Ramos (cell line): ENCODE measurements around the gene TMEM94.
"Not testable (repeated sequence)": the region's sequence is repeated elsewhere in the genome, so short reads cannot be mapped to it uniquely, and the experiment has no call there.

Experiments used
- in situ Hi-C: fragments of 300-500 bp; cut with MboI; formaldehyde crosslinking; loops from one replicate; pipeline ENCODE4 v1.14.3; 2022; ENCODE audit warnings: low sequenced_read_pairs; ENCODE audit not compliant: unreplicated experiment

Gene TMEM94

DNA sequence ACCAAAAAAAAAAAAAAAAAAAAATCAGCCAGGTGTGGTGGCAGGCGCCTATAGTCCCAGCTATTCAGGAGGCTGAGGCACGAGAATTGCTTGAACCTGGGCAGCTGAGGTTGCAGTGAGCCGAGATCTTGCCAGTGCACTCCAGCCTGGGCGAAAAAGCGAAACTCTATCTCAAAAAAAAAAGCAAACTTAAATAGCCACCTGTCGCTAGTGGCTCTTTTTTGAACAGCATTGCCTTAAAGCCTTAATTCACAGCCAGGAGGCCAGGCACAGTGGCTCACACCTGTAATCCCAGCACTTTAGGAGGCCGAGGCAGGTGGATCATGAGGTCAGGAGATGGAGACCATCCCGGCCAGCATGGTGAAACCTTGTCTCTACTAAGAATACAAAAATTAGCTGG lies 64.0 kb downstream of the TMEM94 start:
- in situ Hi-C loops, result not testable (repeated sequence)

DNA sequence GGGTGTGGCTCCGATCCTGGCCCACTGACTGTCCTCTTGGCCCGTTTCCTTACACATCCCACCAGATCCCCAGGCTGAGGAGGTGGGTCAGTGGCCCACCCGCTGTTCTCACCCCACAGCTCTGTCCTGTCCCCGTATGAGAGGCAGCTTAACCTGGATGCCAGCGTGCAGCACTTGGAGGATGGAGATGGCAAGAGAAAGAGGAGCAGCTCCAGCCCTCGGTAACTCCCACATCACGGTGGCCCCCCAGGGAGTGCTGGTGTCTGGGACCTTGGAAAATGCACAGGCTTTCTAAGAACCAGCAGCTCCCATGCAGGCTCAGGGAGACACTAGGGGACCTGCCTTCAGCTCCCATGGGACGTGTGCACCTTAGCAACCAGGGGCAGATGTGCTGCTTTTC lies 64.9 kb downstream of the TMEM94 start:
- in situ Hi-C loops, result no loop called here

DNA sequence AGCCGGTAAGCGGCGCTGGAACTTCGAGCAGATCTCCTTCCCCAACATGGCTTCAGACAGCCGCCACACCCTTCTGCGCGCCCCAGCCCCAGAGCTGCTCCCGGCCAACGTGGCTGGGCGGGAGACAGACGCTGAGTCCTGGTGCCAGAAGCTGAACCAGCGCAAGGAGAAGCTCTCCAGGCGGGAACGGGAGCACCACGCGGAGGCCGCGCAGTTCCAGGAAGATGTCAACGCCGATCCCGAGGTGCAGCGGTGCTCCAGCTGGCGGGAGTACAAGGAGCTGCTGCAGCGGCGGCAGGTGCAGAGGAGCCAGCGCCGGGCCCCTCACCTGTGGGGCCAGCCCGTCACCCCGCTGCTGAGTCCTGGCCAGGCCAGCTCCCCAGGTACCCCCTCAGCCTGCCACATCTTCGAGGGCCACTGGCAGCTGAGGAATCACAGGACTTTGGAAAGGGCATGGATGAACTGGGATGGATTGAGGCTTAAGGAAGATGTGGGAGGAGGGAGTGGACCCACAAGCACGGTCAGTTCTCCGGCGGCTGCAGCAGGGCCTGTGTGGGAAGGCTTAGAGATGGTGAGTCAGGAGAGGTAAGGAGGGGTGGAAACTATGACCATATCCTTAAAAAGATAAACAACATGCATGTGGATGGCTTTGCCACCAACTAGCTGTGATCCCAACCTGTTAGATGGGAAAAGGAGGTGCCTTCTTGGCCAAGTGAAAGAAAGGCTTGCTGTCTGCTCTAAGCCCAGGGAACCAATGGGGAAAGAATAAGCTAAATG lies 65.7 kb downstream of the TMEM94 start:
- in situ Hi-C loops, result no loop called here

DNA sequence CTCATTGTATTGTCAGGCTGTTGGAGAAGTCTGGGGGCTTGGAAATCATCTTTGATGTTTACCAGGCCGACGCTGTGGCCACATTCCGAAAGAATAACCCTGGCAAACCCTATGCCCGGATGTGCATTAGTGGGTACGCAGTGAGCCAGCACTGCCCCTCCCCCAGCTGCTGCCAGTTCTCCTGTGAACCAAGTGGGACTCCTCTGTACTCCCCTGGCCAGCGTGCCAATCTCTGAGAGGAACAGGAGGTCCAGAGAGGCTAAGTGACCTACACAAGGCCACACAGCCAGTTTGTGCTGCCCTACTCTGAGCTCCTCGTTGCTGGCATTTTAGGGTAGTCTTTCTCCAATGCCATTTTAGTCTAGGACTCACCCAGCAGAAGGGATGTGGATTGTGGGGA lies 67.2 kb downstream of the TMEM94 start:
- in situ Hi-C loops, result no loop called here

DNA sequence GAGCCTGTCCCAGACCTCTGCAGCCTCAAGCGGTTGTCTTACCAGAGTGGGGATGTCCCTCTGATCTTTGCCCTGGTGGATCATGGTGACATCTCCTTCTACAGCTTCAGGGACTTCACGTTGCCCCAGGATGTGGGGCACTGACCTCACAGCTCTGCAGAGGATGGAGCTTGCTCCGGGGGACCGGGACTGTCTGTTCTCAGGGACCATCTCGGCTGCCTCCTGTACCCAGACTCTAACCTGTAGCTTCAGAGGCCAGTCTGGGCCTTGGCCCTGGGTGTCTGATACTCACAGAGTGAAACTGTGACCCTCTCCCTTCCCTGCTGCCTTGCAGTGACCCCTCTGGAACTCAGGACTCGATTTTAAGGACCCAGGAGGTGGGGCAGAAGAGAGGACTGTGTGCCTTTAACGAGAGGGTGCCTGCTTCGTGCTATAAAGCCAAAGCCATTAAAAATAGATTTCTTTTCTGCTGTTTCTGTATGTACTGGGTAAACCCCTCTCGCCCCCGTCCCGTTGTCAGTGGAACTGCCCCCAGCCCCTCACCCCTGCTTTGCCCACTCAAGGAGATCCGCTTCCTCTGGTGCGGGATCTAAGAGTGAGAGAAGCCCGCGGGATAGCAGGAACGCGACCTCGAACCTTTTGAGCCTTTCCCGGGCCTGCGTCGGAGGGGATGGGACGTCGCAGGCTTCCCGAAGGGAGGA lies 68.0 kb downstream of the TMEM94 start:
- in situ Hi-C loops, result no loop called here

DNA sequence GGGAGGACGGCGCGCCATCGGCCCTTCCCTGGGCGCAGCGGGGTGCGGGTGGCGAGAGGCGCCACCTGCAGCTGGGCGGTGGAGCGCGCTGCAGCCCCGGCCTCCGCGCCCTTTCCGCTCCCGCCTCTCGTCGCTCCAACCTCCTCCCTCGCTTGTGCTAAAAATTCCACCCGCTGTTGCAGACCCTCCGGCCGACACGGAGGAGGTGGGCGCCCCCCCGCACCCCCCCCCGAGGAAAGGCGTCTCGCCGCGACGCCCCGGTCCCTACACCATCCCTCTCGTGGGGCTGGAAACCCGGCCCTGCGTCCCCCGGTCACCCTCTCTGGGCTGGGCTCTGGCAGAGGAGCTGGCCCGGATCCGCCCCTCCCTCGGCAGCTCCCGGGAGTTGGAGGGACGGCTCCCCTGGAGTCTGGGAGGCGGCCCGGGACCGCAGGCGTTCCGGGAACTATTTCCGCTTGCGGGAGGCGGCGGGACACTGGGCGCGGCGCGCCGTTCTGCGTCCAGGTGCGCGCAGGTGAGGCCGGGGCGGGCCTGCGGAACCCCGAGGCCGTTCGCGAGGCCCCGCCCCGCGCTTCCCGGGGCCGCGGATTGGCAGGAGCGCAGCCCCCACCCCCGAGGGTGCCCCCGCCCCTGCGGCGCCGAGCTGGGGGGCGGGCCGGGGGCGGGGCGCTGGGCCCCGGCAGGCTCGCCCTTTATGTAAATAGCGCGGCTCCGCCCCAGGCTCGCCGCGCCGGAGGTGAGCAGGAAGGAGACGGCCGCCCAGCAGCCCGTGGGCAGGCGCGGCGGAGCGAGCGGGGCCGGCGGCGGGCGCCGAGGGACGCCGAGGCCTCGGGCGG lies 68.8 kb downstream of the TMEM94 start, which contains the start of gene LLGL2:
Gene LLGL2 (plus strand): TSS at position 728 of the 836 bp plus-strand sequence. CDS start 17,730 bp downstream, outside the sequence.
- in situ Hi-C loops, result no loop called here

DNA sequence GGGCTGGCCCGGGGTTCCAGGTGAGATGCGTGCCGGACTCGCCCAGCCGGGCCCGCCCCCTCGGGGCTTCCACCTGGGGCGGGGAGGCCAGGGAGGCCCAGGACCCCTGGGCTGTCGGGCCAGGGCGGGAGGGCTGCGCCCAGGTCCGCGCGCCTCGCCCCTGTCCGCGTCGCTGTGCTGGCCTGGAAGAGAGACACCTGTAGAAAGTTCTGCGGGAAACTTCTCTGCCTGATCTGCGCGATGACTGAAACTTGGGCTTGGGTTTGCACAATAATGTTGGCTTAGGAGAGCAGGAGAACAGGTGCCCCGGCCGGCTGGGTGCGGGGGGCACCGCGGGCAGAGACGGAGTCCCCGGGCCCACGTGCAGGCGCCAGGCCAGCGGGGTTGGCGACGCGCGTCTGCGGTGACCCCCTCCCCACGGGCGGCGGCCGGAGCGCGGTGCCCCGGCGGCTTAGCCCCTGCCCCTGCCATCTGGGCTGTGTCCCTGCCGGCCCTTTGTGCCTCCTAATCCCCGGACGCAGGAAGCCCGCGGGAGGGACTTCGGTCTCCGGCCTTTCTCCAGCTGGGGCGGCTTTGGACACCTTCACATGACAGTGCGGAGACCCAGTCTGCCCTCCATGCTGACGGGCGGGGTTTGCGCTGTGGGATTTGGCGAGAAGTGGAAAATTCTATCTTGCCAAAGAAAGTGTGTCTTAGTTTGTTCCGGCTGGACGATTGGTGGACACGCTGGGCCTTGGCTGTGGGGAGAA lies 69.5 kb downstream of the TMEM94 start:
- in situ Hi-C loops, result no loop called here

DNA sequence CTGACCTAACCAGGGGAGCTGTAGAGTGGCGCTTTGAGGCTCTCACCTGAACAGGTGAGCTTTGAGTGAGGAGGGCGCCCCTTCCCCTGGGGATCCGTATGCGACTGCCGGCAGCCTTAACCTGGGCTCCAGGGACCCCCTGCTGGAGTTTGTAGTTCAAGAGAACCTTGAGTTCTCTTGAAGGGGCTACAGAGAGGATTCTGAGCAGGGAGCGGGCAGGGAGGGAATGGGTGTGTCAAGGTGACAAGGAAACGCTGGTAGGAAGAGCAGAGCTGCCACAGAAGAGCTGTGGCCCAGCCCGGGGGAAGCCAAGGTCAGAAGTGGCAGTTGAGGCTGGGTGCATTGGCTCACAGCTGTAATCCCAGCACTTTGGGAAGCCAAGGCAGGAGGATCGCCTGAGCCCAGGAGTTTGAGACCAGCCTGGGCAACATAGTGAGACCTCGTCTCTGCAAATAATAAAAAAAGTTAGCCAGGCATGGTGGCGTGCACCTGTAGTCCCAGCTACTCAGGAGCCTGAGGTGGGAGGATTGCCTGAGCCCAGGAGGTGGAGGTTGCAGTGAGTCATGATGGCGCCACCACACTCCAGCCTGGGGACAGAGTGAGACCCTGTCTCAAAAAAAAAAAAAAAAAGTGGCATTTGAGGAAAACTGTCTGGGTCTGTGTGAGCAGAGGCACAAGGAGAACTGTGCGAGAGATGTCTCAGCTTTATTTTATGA lies 70.3 kb downstream of the TMEM94 start:
- in situ Hi-C loops, result no loop called here

DNA sequence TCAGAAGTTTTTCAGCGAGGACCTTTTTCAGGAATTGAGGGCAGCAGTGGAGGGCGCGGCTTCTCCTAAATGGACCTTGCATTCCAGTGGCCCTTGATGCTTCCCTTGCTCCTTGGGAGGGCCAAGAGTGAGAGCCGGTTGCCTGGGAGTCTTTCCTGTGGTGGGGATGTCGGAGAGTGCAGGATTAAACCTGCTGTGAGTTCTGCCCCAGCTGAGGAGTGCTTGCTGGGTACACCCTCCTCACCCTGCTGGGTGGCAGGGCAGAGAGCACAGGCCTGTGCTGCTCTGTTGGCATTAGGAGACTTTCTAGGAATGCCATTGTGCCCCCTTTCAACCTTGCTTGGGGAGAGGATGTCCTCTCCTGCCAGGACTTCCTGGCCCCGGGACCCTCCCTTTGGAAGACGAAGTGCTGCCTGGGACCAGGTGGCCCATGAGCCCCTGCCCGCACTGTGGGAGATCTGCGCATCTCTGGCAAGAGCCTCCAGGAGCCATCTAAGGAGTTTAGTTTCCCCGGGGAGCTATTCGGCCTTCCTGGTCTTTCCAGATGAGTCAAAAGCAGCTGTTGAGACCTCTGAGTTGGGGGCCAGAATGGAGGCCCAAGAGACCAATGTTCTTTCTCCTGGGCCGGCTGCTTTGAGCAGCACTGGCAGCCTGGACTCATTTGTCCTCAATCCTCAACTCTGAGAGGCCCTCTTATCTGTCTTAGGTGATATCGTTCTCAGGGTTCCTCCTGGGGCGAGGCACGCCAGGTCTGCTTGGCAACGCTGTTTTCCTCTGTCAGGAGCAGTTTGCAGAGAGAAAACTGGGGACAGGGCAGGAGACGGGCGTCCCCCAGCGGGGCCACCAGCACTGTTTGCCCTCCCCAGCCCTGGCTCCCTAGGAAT lies 74.6 kb downstream of the TMEM94 start:
- in situ Hi-C loops, result no loop called here

DNA sequence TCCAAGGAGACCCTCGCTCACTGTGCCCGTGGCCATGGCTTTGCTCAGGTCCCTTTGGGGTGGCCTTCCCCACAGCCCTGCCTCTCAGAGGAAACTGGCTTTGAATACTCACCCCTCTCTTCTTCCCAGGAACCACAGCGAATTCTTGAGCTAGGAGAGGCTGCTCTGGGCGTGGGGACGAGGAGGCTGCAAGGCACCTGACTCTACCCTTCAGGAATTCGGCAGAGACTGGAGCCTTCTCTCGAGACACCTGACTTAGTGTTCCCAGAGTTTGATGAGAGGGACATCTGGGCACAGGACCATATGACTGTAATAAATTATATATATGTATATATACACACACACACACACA lies 75.3 kb downstream of the TMEM94 start:
- in situ Hi-C loops, result no loop called here

DNA sequence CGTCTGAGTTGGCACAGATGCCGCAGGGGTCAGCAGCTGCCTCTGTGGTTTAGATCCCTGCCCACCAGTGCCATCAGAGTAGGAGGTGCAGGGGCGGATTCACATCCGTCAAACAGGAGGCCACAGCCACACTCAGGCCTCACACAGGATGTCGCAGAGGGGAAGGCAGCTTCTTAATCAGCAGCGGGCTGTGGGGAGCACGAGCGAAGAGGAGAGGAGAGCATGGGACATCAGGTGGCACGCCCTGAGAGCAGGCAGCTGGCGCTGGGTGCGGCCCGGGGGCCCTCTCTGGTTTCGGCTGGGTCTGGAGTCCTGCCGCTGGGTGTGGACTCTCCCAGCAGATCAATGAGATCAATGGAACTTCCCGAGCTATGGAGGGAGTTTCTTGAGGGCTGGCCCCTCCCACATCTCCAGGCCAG lies 78.7 kb downstream of the TMEM94 start:
- in situ Hi-C loops, result no loop called here

DNA sequence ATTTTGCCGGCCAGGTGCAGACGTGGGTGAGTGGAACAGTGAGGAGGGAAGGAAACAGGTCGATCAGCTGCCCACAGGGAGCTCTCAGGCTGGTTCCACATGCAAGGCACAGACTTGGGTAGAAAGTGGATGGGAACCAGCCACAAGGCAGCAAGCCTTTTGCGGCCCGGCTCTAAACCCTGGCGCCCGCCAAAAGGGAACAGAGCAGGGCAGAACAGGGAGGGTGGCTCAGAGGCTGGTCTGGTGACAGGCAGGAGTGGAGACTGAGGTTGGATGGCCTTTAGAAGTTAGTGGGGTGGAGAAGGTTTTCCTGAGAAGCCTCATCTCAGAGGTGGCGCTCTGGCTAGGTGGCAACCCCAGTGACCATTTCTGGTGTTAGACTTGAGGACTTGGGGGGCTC lies 79.4 kb downstream of the TMEM94 start:
- in situ Hi-C loops, result no loop called here

DNA sequence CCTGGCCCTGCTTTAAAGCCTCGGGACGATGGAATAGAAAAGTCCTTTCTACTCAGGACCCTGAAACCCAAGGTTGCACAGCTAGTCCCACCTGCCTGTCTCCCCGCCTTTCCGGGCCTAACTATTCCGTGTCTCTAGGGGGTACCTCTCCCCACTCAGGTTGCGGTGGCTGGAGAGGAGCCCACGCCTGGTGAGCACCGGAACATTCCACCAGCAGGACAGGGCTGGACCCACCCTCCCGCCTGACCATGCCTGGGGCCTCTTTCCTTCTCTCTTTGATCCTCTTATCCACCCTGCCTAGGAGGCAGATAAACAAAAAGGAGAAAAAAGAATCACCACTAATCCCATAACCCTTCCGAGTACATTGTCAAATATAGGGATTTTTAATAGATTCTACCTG lies 79.9 kb downstream of the TMEM94 start:
- in situ Hi-C loops, result no loop called here

DNA sequence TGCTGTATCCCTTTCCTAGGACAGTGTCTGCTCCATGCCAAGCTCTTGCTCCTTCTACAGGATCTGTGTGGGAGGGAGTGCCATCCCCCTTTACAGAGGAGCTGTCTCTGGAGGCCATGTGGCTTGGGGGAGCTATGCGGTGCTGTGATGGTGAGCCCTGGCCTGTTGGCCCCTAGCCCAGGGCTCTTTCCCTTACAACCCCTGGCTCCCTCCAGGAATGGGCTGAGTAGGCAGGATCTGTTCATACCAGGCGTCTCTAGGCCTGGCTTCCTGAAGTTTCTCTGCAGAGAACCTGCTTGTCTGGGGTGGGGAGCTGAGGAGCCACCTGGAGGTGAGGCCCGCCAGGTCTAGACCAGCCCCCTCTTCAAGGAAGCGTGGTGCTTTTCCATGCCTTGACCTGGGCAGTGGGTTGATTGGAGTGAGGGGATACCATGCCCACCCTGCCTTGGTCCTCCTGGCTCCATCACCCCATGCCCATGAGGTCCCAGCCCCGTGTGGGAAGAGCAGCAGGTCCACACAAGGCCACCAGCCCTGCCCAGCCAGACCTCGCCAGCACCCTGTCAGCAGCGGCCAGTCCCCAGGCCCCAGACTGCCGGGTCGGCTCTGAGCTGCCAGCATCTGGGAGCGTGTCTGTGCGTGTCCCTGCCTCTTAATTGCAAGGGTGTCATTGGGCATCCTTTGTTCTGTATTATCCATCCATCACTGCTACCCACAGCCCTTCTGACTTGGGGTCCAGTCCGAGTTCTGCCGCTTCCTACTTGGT lies 83.7 kb downstream of the TMEM94 start:
- in situ Hi-C loops, result no loop called here

DNA sequence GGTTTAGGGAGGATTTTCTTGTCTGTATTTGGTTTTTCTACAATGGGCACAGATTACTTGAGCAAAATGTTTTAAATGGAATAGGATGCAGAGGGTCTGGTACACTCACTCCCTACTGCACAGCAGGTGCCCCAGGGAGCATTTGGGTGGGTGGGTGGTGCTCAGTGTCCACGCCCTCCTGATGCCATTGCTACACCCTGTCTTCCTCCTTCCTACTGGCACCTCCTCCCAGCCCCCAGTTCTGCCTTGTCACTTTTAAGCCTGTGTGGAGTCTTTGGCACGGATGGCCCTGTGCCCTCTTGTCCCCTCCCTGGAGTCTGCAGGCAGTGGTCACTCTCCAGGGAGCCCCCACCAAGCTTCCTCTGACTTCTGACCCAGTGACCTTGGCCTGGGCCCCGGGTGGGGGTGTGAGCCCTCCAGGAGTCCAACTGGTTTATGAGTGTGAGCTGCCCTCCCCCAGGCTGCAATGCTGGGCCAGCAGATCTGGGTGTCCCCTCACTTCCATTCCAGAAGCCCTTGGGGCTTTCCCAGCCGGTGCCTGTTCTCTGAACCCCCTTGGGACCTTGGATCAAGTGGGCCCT lies 84.6 kb downstream of the TMEM94 start:
- in situ Hi-C loops, result no loop called here

DNA sequence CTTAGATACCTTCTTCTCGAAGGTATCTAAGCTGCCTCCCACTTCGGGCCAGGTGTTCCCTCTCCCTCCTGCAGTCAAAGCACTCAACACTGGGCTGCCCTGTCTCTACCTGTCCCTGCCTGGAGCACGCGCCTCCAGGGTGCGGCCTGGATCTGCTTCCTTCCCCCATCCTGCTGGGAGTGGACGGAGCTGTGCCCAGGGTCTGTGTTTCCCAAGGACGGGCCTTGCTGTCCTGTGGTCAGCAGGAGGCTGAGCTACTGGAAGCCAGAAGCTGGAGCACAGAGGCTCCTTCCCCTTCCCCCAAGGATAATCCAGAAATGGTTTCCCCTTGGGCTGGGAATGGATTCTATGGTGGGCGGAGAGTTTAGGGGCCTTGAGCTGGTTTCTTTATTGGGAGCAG lies 85.8 kb downstream of the TMEM94 start:
- in situ Hi-C loops, result no loop called here

DNA sequence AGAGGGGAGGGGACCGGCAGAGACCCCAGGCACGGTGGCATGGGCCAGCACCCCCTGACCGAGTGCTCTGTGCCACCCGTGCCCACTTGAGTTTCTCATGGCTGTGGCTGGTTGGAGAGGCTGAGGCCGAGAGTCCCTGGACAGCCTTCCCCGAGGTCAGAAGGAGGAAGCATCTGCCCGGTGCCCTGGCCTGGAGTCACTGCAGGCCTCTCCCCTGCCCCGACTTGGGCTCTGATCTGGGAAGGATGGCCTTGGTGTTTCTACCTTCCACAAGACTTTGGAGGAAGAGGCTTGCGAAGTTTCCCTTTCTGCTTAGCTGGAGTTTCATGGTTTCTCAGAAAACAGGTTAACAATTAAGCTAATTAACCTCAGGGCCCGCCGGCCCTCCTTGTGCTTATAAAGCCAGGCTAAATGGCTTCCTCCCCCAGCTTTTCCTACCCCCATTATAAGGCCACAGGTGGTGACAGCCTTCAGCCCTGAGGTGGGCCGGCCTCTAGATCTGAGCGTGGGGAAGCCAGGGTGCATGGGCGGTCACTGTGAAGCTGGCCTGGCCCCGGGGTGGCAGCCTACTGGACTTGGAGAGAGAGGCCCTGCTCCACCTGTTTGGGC lies 86.4 kb downstream of the TMEM94 start:
- in situ Hi-C loops, result no loop called here
